IPS DF 6.9 (cell line): ENCODE data around the gene PTGFRN.

Experiments
- DNase-seq: peaks from one replicate; pipeline ENCODE4 v3.0.0-alpha.2; 2013; ENCODE audit warnings: low read depth, low spot score
- H3K27ac ChIP-seq: one replicate; pipeline ENCODE4 v1.5.1; 2013; ENCODE audit warnings: low read length, control low read depth
- H3K27me3 ChIP-seq: 2 replicates; pipeline ENCODE4 v1.6.1; 2013; ENCODE audit warnings: mild to moderate bottlenecking, low read length; ENCODE audit not compliant: control insufficient read depth, insufficient read depth
- H3K36me3 ChIP-seq: 2 replicates; pipeline ENCODE4 v1.6.1; 2013; ENCODE audit warnings: low read length; ENCODE audit not compliant: control insufficient read depth, insufficient read depth
- H3K4me1 ChIP-seq: 2 replicates; pipeline ENCODE4 v1.6.1; 2013; ENCODE audit warnings: low read length; ENCODE audit not compliant: control insufficient read depth, insufficient read depth
- H3K4me3 ChIP-seq: 2 replicates; pipeline ENCODE4 v1.5.1; 2013; ENCODE audit warnings: mild to moderate bottlenecking, low read length
- H3K9me3 ChIP-seq: 2 replicates; pipeline ENCODE4 v1.6.1; 2013; ENCODE audit warnings: low read length, inconsistent platforms; ENCODE audit not compliant: control insufficient read depth, insufficient read depth
- WGBS: extraction: QIAGEN DNeasy Blood & Tissue Kit; methylation state at CpG from one replicate; pipeline ENCODE4 v1.1.7; 2013; ENCODE audit warnings: mixed read lengths, missing lambda C conversion rate; ENCODE audit not compliant: insufficient read length, insufficient coverage; 5-methylcytosine and 5-hydroxymethylcytosine counted together

The PTGFRN gene

GRCh38 chr1:116943438-116943837 lies 33.7 kb downstream of the PTGFRN start:
- WGBS = no CpG with 5 or more reads among the region's 1 CpG

GRCh38 chr1:116944613-116945012 lies 34.9 kb downstream of the PTGFRN start:
- Histone ChIP-seq H3K4me3 (no peak overlapping the region), H3K27me3 (no peaks in the 10 kb centered on the region), H3K36me3 (peaks cover 5% of the 10 kb centered on the region), H3K9me3 (no peaks in the 10 kb centered on the region), H3K27ac (no peak overlapping the region), H3K4me1 (peaks cover 5% of the 10 kb centered on the region)
- no peak for DNase-seq
- no CpG with 5 or more reads among the region's 42 CpGs for WGBS

More at GRCh38 chr1:116943438-116943837, 33.7 kb downstream of the PTGFRN start:
- no peak overlapping the region for H3K4me3 ChIP-seq
- H3K4me1 ChIP-seq = peaks cover 5% of the 10 kb centered on the region
- H3K36me3 ChIP-seq = peaks cover 5% of the 10 kb centered on the region
- H3K9me3 ChIP-seq = no peaks in the 10 kb centered on the region
- H3K27me3 ChIP-seq = no peaks in the 10 kb centered on the region
- DNase-seq = no peak
- H3K27ac ChIP-seq = no peak overlapping the region

GRCh38 chr1:116945421-116945820 lies 35.7 kb downstream of the PTGFRN start:
- Histone ChIP-seq H3K4me3 (no peak overlapping the region), H3K36me3 (peaks cover 5% of the 10 kb centered on the region)
- no CpG with 5 or more reads among the region's 5 CpGs for WGBS

GRCh38 chr1:116945996-116946395 lies 36.3 kb downstream of the PTGFRN start:
- Histone ChIP-seq H3K27me3 (no peaks in the 10 kb centered on the region), H3K4me1 (peaks cover 2% of the 10 kb centered on the region; the same call in 1 of the 2 replicates), H3K9me3 (no peaks in the 10 kb centered on the region), H3K36me3 (peaks cover 5% of the 10 kb centered on the region), H3K4me3 (no peak overlapping the region), H3K27ac (no peak overlapping the region)
- no CpG with 5 or more reads among the region's 1 CpG for WGBS
- no peak for DNase-seq

More at GRCh38 chr1:116945421-116945820, 35.7 kb downstream of the PTGFRN start:
- DNase-seq = no peak
- H3K4me1 ChIP-seq = peaks cover 2% of the 10 kb centered on the region; the same call in 1 of the 2 replicates
- H3K27ac ChIP-seq = no peak overlapping the region
- H3K9me3 ChIP-seq = no peaks in the 10 kb centered on the region
- H3K27me3 ChIP-seq = no peaks in the 10 kb centered on the region

- Histone ChIP-seq H3K4me1 (peaks cover 2% of the 10 kb centered on the region; the same call in 1 of the 2 replicates), H3K36me3 (peaks cover 5% of the 10 kb centered on the region; the same call in 1 of the 2 replicates), H3K27me3 (no peaks in the 10 kb centered on the region), H3K27ac (no peak overlapping the region), H3K4me3 (no peak overlapping the region), H3K9me3 (no peaks in the 10 kb centered on the region)
- no peak for DNase-seq
- WGBS = no CpG with 5 or more reads among the region's 5 CpGs
These were observed 37.6 kb downstream of the PTGFRN start for GRCh38 chr1:116947092-116947860.

- H3K9me3 ChIP-seq = no peaks in the 10 kb centered on the region
- peaks cover 5% of the 10 kb centered on the region; the same call in 1 of the 2 replicates for H3K36me3 ChIP-seq
These were observed 38.3 kb downstream of the PTGFRN start for GRCh38 chr1:116948046-116948445.

GRCh38 chr1:116948642-116949041 lies 38.9 kb downstream of the PTGFRN start:
- Histone ChIP-seq H3K9me3 (no peaks in the 10 kb centered on the region), H3K36me3 (peaks cover 5% of the 10 kb centered on the region; the same call in 1 of the 2 replicates), H3K27ac (no peak overlapping the region), H3K4me1 (peaks cover 2% of the 10 kb centered on the region; the same call in 1 of the 2 replicates), H3K27me3 (no peaks in the 10 kb centered on the region), H3K4me3 (no peak overlapping the region)
- DNase-seq = no peak
- WGBS = no CpG with 5 or more reads among the region's 1 CpG

More at GRCh38 chr1:116948046-116948445, 38.3 kb downstream of the PTGFRN start:
- H3K27ac ChIP-seq = no peak overlapping the region
- H3K4me1 ChIP-seq = peaks cover 2% of the 10 kb centered on the region; the same call in 1 of the 2 replicates
- H3K4me3 ChIP-seq = no peak overlapping the region
- WGBS = no CpG with 5 or more reads among the region's 5 CpGs
- no peak for DNase-seq
- no peaks in the 10 kb centered on the region for H3K27me3 ChIP-seq

- H3K27me3 ChIP-seq = no peaks in the 10 kb centered on the region
- no peak overlapping the region for H3K27ac ChIP-seq
- H3K4me3 ChIP-seq = no peak overlapping the region
- peaks cover 5% of the 10 kb centered on the region; the same call in 1 of the 2 replicates for H3K36me3 ChIP-seq
- H3K9me3 ChIP-seq = no peaks in the 10 kb centered on the region
- no peak for DNase-seq
- peaks cover 2% of the 10 kb centered on the region; the same call in 1 of the 2 replicates for H3K4me1 ChIP-seq
- WGBS = no CpG with 5 or more reads among the region's 21 CpGs
These were observed 39.7 kb downstream of the PTGFRN start for GRCh38 chr1:116949213-116949985.

- Histone ChIP-seq H3K27me3 (no peaks in the 10 kb centered on the region), H3K36me3 (no peaks in the 10 kb centered on the region), H3K9me3 (no peaks in the 10 kb centered on the region), H3K4me1 (no peaks in the 10 kb centered on the region), H3K4me3 (no peak overlapping the region), H3K27ac (no peak overlapping the region)
- no CpG with 5 or more reads among the region's 13 CpGs for WGBS
- DNase-seq = no peak
These were observed 40.9 kb downstream of the PTGFRN start for GRCh38 chr1:116950517-116951199.
